Measurements from ENCODE around the gene ZFP92. TPM values are rescaled to one million over a fixed set of nuclear protein-coding genes. Genes with fewer than 3 reads are reported as not detected.
"Not testable (repeated sequence)": the region's sequence is repeated elsewhere in the genome, so short reads cannot be mapped to it uniquely, and the experiment has no call there.

Gene ZFP92
- total RNA-seq, 2 experiments from 2014 or later: 0.98 TPM

DNA sequence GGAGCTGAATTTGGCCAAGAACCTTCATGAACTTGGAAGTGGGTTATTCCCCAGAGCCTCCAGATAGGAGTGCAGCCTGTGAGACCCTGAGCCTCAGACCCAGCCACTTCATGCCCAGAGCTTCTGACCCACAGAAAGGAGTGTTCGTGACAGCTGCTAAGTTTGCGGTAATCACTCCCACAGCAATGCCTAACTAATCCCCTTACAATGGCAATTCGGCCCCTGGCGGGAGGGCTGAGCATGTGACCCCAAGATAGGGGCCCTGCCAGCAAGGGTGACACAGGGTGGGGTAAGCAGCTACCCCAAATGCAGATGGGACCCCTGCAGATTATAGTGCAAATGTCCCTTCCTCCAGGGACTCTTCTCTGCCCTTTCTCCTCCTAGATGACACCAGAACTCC, 32.7 kb upstream of the ZFP92 start:
- H3K9me3 Mint-ChIP-seq (ENCODE audit: low read depth): no peaks in the 10 kb centered on the region
- H3K4me3 Mint-ChIP-seq: no peak overlapping the region
- no peak for ATAC-seq
- no peaks in the 10 kb centered on the region for H3K27me3 Mint-ChIP-seq
- no peaks in the 10 kb centered on the region for H3K4me1 Mint-ChIP-seq
- intact Hi-C loops (cut with DNase I, micrococcal nuclease): no loop called here
- CTCF ChIA-PET: no interaction called here
- no peak for DNase-seq
- no peaks in the 10 kb centered on the region for H3K36me3 Mint-ChIP-seq (ENCODE audit: low read depth)
- POLR2A ChIA-PET: no interaction called here
- no peak overlapping the region for H3K27ac Mint-ChIP-seq

DNA sequence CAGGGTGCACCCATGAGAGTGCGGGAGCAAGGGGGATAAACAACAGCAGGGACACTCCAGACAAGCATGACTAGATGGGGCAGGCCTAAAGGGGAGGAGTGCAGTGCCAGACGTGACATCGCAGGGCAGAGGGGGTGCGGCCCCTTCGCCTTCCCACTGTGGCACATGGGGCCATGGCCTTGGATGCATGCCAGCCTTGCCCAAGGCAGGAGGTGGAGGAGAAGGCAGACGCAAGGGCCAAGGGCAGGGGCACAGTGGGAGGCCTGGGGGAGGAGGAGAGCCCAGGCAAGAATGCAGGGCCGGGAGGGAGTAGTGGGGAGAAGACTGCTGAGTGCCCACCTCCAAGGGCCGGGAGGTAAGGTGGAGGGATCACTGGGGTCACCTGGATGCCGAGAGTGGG, 31.8 kb upstream of the ZFP92 start:
- H3K9me3 Mint-ChIP-seq (ENCODE audit: low read depth): no peaks in the 10 kb centered on the region
- H3K4me3 Mint-ChIP-seq: no peak overlapping the region
- no peak overlapping the region for H3K27ac Mint-ChIP-seq
- intact Hi-C loops (cut with DNase I, micrococcal nuclease): no loop called here
- no peak for ATAC-seq
- no peaks in the 10 kb centered on the region for H3K4me1 Mint-ChIP-seq
- H3K36me3 Mint-ChIP-seq (ENCODE audit: low read depth): no peaks in the 10 kb centered on the region
- ChIA-PET POLR2A (no interaction called here), CTCF (no interaction called here)
- DNase-seq: no peak
- H3K27me3 Mint-ChIP-seq: no peaks in the 10 kb centered on the region

DNA sequence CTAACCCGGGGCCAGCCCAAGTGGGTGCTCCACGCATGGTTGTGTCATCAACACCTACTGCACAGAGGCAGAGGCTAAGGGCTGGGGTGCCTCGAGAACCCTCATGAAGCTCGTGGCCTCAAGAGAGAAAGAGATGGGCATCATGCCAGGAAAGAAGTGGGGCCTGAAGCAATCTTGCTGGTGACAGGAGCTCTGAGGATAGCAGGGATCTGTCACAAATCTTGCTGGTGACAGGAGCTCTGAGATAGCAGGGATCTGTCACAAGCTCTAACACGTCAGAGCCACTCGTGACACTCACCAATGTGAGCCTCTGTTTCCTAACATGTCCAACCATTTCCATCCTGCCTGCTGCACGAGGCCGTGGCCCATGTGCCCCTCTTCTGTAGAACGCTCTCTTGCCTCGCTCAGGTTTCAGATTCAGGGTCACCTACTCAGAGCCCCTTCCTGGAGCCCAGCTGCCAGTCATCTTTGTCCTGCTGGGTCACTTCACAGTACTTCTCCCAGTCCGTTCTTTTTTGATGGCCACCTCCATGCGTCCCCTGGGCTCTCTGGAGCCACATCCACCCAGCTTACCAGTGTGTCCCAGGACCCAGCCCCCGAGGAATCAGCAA, 31.2 kb upstream of the ZFP92 start:
- ChIA-PET POLR2A (no interaction called here), CTCF (no interaction called here)
- ATAC-seq (no peak), DNase-seq (no peak)
- intact Hi-C loops (cut with DNase I, micrococcal nuclease): no loop called here
- H3K27me3 Mint-ChIP-seq: no peaks in the 10 kb centered on the region
- H3K36me3 Mint-ChIP-seq (ENCODE audit: low read depth): no peaks in the 10 kb centered on the region
- no peak overlapping the region for H3K27ac Mint-ChIP-seq
- H3K9me3 Mint-ChIP-seq (ENCODE audit: low read depth): no peaks in the 10 kb centered on the region
- no peaks in the 10 kb centered on the region for H3K4me1 Mint-ChIP-seq
- no peak overlapping the region for H3K4me3 Mint-ChIP-seq

DNA sequence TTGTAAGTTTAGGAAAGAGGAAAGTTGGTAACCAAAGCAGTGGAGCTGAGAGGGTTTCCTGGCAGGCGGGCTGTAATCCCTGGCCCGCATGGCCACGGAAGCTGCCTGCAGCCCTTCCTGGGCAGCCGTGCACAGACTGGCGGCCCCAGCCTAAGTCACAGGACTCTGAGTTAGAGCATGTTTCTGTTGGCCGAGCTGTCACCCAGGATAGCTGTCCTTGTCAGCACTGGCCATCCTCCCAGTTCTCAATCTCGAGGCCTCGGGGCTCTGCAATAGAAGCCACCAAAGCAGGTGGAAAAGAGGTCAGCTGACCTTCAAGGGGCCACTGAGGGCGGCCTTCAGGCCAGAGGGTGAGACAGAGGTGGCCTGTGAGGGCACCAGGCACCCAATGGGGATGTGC, 30.6 kb upstream of the ZFP92 start:
- H3K9me3 Mint-ChIP-seq (ENCODE audit: low read depth): no peaks in the 10 kb centered on the region
- ChIA-PET POLR2A (no interaction called here), CTCF (interaction anchor here (0.6 kb wide), 1 partner anchor 756 kb away, joined by 3 read pairs; no protein-coding TSS in a partner anchor)

DNA sequence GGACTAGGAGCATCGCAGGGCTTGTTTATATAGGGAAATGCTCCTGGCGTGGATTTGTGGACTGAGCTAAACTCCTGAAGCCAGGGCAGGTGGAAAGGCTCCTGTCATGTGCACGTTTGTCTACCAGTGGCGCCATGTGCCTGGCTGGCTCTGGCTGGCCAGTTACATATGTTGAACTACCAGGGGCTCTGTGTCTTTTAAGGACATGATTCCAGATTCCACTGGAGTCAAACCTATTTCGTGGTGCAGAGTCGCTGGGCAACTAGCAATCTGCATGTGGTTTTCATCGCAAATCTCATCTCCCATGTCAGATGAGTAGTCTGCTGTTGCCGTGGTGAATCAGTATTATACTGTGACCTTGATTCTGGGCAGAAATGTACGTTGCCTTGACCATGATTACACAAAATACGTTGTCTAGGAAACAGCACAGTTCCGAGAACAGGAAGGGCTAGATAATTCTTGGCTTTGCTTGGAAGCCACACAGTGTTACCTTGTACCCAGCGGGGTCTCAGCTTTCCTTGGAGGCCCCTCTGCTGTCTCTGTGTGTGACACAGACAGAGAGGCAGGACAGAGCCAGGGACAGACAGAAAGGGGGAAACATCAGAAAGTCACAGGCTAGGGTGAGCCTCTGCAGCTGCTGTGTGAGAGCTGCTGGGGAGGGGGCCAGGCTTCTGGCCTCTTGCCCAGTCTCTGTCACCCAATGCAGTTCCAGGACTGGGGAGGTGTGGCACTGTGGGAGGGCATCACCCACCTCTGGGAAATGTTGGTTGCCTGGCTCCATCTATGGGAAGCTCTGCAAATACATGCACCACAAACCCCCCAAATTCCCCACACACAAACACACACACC, 29.4 kb upstream of the ZFP92 start:
- ATAC-seq: peak; percentile 74
- CTCF ChIA-PET: interaction anchor here (0.5 kb wide), 1 partner anchor 57 kb away, joined by 3 read pairs; no protein-coding TSS in a partner anchor
- DNase-seq: peak; percentile 54

More for the DNA sequence above, 30.6 kb upstream of the ZFP92 start:
- Mint-ChIP-seq H3K4me1 (no peaks in the 10 kb centered on the region), H3K4me3 (no peak overlapping the region), H3K27me3 (no peaks in the 10 kb centered on the region), H3K36me3 (ENCODE audit: low read depth) (no peaks in the 10 kb centered on the region), H3K27ac (no peak overlapping the region)
- intact Hi-C loops (cut with DNase I, micrococcal nuclease): no loop called here
- DNase-seq: no peak
- no peak for ATAC-seq

DNA sequence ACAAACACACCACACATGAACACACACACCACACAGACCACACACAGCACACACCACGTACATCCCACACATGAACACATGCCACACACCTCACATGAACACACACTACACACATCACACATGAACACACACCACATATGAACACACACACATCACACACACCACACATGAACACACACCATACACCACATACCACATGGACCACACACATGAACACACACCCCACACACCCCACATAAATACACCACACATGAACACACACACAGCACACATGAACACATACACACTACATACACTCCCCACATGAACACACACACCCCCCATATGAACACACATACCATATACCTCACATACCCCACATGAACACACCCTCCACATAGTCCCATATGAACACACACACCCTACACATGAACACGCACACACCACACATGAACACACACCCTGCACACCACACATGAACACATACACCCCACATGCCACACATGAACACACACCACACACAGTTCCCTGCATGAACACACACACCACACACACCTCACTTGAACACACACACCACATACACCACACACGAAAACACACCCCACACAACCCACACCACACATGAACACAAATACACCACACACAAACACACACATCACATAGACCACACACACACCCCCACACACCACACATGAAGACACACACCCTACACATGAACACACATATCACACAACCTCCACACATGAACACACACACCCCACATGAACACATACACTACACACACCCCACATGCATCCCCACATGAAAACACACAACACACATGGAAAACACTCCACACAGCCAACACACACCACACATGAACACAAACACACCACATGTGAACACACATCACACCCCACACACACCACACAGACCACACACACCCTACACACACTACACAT, 28.4 kb upstream of the ZFP92 start:
- POLR2A ChIA-PET: no interaction called here
- DNase-seq (no peak), ATAC-seq (no peak)
- CTCF ChIA-PET: interaction anchor here (0.5 kb wide), 1 partner anchor 56 kb away, joined by 3 read pairs; no protein-coding TSS in a partner anchor
- no peaks in the 10 kb centered on the region for H3K27me3 Mint-ChIP-seq
- intact Hi-C loops (cut with DNase I, micrococcal nuclease): no loop called here
- H3K4me1 Mint-ChIP-seq: no peaks in the 10 kb centered on the region
- H3K4me3 Mint-ChIP-seq: no peak overlapping the region
- no peaks in the 10 kb centered on the region for H3K9me3 Mint-ChIP-seq (ENCODE audit: low read depth)
- H3K27ac Mint-ChIP-seq: no peak overlapping the region
- H3K36me3 Mint-ChIP-seq (ENCODE audit: low read depth): no peaks in the 10 kb centered on the region

More for the DNA sequence above, 29.4 kb upstream of the ZFP92 start:
- no peak overlapping the region for H3K27ac Mint-ChIP-seq
- no peaks in the 10 kb centered on the region for H3K36me3 Mint-ChIP-seq (ENCODE audit: low read depth)
- H3K4me3 Mint-ChIP-seq: no peak overlapping the region
- no peaks in the 10 kb centered on the region for H3K9me3 Mint-ChIP-seq (ENCODE audit: low read depth)
- intact Hi-C loops (cut with DNase I, micrococcal nuclease): no loop called here
- H3K4me1 Mint-ChIP-seq: no peaks in the 10 kb centered on the region
- H3K27me3 Mint-ChIP-seq: no peaks in the 10 kb centered on the region
- POLR2A ChIA-PET: no interaction called here

DNA sequence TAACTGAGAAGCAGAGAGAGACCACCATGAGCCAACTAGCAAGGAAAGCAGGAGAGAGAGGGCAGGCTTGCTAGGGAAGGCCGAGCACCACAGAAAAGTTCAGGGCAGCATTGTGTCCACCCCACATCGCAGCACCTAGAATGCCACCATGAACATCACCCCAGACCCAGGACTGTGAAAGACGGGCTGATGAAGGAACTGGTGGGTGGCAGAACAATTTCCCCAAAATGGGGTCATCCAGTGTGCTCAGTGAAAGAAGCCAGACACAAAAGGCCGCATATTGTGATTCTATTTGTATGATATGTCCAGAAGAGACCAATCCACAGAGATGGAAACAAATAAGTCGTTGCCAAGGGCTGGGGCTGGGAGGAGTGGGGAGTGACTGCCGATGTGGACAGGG, 26.9 kb upstream of the ZFP92 start:
- ATAC-seq (no peak), DNase-seq (no peak)
- Mint-ChIP-seq H3K4me3 (no peak overlapping the region), H3K27me3 (no peaks in the 10 kb centered on the region), H3K9me3 (ENCODE audit: low read depth) (no peaks in the 10 kb centered on the region), H3K27ac (no peak overlapping the region), H3K36me3 (ENCODE audit: low read depth) (no peaks in the 10 kb centered on the region), H3K4me1 (no peaks in the 10 kb centered on the region)
- CTCF ChIA-PET: no interaction called here
- intact Hi-C loops (cut with DNase I, micrococcal nuclease): no loop called here
- POLR2A ChIA-PET: no interaction called here

DNA sequence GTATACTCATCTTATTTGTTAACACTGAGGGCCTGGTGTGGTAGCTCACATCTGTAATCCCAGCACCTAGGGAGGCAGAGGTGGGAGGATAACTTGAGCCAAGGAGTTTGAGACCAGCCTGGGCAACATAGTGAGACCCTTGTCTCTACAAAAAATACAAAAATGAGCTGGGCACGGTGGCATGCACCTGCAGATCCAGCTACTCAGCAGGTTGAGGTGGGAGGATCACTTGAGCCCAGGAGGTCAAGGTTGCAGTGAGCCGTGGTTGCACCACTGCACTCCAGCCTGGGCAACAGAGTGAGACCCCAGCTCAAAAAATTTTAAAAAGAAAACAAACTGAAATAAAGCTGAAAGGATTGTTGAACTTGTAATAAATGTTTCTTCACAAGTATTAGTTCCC, 26.3 kb upstream of the ZFP92 start:
- H3K4me3 Mint-ChIP-seq; H3K9me3 Mint-ChIP-seq (ENCODE audit: low read depth); DNase-seq; H3K36me3 Mint-ChIP-seq (ENCODE audit: low read depth); H3K4me1 Mint-ChIP-seq; intact Hi-C loops (cut with DNase I, micrococcal nuclease); H3K27me3 Mint-ChIP-seq; ATAC-seq; POLR2A ChIA-PET; CTCF ChIA-PET; H3K27ac Mint-ChIP-seq: not testable (repeated sequence)

DNA sequence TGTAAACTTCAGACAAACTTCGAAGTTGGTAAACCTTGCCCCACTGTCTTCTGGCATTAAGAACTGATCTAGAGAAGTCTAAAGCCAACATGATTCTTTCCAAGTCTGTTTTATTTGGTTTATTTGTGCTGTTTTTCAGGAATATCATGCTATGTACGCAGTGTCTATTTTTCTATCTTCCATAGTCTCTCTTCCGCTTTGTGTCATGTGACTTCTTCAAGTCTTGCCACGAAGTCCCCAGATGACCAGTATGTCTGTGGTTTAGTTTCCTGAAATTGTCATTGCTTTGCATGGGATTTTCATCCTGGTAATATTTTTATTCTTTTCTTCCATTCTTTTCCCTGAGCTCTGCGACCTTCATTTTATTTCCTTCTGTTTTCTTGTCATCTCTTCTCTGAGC, 25.2 kb upstream of the ZFP92 start:
- CTCF ChIA-PET: no interaction called here
- no peak for DNase-seq
- H3K27ac Mint-ChIP-seq: no peak overlapping the region
- no peaks in the 10 kb centered on the region for H3K9me3 Mint-ChIP-seq (ENCODE audit: low read depth)
- H3K4me1 Mint-ChIP-seq: no peaks in the 10 kb centered on the region
- no peak overlapping the region for H3K4me3 Mint-ChIP-seq
- intact Hi-C loops (cut with DNase I, micrococcal nuclease): no loop called here
- POLR2A ChIA-PET: no interaction called here
- H3K36me3 Mint-ChIP-seq (ENCODE audit: low read depth): no peaks in the 10 kb centered on the region
- no peaks in the 10 kb centered on the region for H3K27me3 Mint-ChIP-seq
- no peak for ATAC-seq

DNA sequence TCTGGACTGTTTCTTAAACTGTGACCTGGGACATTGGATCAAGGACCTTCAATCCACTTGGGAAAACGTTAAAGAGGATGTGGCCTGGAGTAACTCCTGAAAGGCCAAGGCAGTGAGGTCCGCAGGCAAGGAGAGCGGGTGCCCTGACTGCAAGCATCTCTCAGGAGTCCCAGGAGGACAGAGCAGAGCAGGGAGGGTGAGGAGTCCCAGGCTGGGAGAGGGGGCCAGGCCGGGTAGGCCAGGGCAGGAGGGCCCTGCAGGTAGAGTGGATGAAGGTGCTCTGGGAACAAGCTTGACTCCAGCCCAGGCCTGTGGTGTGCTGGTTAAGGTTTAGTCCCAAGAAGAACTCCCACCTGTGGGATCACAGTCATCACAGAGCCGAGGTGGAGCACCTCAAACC, 23.9 kb upstream of the ZFP92 start:
- ATAC-seq (no peak), DNase-seq (no peak)
- Mint-ChIP-seq H3K4me3 (no peak overlapping the region), H3K36me3 (ENCODE audit: low read depth) (no peaks in the 10 kb centered on the region), H3K9me3 (ENCODE audit: low read depth) (no peaks in the 10 kb centered on the region), H3K27me3 (no peaks in the 10 kb centered on the region), H3K4me1 (no peaks in the 10 kb centered on the region), H3K27ac (no peak overlapping the region)
- ChIA-PET POLR2A (no interaction called here), CTCF (no interaction called here)
- intact Hi-C loops (cut with DNase I, micrococcal nuclease): no loop called here

DNA sequence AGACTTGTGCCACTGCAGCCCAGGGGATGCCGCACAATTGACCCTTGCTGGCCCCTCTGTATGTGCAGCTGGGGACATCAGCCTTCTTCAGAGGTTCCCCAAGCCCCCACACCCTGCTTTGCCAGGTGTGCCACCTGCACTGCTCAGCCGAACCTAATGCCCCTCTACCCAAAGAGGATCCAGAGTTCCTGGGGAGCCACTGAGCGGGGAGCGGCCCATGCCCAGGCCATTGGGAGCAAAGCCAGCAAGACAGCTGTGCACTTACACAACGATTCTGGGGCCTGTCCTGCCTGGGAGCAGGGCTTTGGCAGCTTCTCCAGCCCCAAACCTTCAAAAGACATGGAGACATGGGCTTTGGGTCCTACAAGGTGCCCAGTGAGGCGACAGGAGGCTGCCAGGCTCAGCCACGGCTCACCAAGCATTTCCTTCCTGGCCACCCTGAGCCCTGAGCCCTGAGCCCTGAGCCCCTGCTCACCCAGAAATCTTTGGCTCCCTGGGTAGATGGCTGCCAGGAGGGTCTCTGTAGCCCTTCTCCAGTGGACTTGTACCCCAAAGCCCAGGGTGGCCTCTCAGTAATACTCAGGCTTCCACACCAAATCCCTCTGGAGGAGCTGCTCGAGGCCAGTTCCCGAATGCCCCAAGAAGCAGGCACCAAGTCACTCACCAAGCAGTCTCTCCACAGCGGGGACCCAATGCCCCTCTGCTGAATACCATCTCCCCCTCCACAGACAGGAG, 23.1 kb upstream of the ZFP92 start:
- no peak overlapping the region for H3K4me3 Mint-ChIP-seq
- CTCF ChIA-PET: no interaction called here
- intact Hi-C loops (cut with DNase I, micrococcal nuclease): no loop called here

More for the DNA sequence above, 23.1 kb upstream of the ZFP92 start:
- no peaks in the 10 kb centered on the region for H3K36me3 Mint-ChIP-seq (ENCODE audit: low read depth)
- ATAC-seq (no peak), DNase-seq (no peak)
- no peaks in the 10 kb centered on the region for H3K9me3 Mint-ChIP-seq (ENCODE audit: low read depth)
- POLR2A ChIA-PET: no interaction called here
- no peak overlapping the region for H3K27ac Mint-ChIP-seq
- no peaks in the 10 kb centered on the region for H3K4me1 Mint-ChIP-seq
- H3K27me3 Mint-ChIP-seq: no peaks in the 10 kb centered on the region
